ENCODE measurements around the gene SMDT1. TPM values are rescaled to one million over a fixed set of nuclear protein-coding genes. Genes with fewer than 3 reads are reported as not detected.
"Not testable (repeated sequence)": the region's sequence is repeated elsewhere in the genome, so short reads cannot be mapped to it uniquely, and the experiment has no call there.

The SMDT1 gene
- total RNA-seq, 1 experiment from 2014 or later: 12.6 TPM

DNA sequence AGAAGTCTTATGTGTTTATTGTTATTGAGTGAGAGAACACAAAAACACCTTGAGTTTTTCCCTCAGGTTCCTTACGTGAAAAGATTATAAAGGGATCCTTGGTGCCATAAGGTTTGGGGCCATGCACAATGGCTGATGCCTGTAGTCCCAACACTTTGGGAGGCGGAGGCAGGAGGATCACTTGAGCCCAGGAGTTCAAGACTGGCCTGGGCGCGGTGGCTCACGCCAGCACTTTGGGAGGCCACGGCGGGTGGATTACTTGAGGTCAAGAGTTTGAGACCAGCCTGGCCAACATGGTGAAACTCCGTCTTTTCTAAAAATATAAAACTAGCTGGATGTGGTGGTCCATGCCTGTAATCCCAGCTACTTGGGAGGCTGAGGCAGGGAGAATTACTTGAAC is 5.4 kb downstream of the SMDT1 start:
- H3K79me2 ChIP-seq (ENCODE audit: low read length): peaks cover 56% of the 10 kb centered on the region
- H3K4me1 ChIP-seq (ENCODE audit: low read length): peaks cover 17% of the 10 kb centered on the region
- peaks cover 45% of the 10 kb centered on the region for H3K36me3 ChIP-seq (ENCODE audit: insufficient read depth, low read length)

GRCh38 chr22:42086051-42086450 is 6.6 kb downstream of the SMDT1 start:
- peaks cover 45% of the 10 kb centered on the region for H3K36me3 ChIP-seq (ENCODE audit: insufficient read depth, low read length)
- no peak overlapping the region for H3K4me2 ChIP-seq (ENCODE audit: low read depth, low read length, poor library complexity, severe bottlenecking)
- H3K9me3 ChIP-seq (ENCODE audit: low read length): no peaks in the 10 kb centered on the region; the same call in 1 of the 2 replicates
- H3K79me2 ChIP-seq (ENCODE audit: low read length): peaks cover 47% of the 10 kb centered on the region
- no peak overlapping the region for H3K9ac ChIP-seq (ENCODE audit: low read length)
- no peak overlapping the region for H3K27ac ChIP-seq (ENCODE audit: low read length)
- H3K4me3 ChIP-seq (ENCODE audit: low read length): no peak overlapping the region
- H4K20me1 ChIP-seq (ENCODE audit: insufficient read depth, low read depth, low read length): no peaks in the 10 kb centered on the region
- no peak overlapping the region for H2AFZ ChIP-seq (ENCODE audit: low read length)
- peaks cover 12% of the 10 kb centered on the region for H3K4me1 ChIP-seq (ENCODE audit: low read length)
- no peaks in the 10 kb centered on the region for H3K27me3 ChIP-seq (ENCODE audit: low read length)
- DNase-seq: no peak
- H3K9me2 ChIP-seq (replicated peaks; ENCODE audit: insufficient read depth, low read length): no peaks in the 10 kb centered on the region

More for the DNA sequence above, 5.4 kb downstream of the SMDT1 start:
- Histone ChIP-seq H3K27me3 (ENCODE audit: low read length) (no peaks in the 10 kb centered on the region), H3K9me2 (replicated peaks; ENCODE audit: insufficient read depth, low read length) (no peaks in the 10 kb centered on the region), H3K27ac (ENCODE audit: low read length) (no peak overlapping the region), H2AFZ (ENCODE audit: low read length) (no peak overlapping the region), H3K4me2 (ENCODE audit: low read depth, low read length, poor library complexity, severe bottlenecking) (no peak overlapping the region), H3K4me3 (ENCODE audit: low read length) (no peak overlapping the region), H3K9me3 (ENCODE audit: low read length) (no peaks in the 10 kb centered on the region; the same call in 1 of the 2 replicates), H3K9ac (ENCODE audit: low read length) (no peak overlapping the region), H4K20me1 (ENCODE audit: insufficient read depth, low read depth, low read length) (no peaks in the 10 kb centered on the region)
- DNase-seq: no peak

GRCh38 chr22:42090596-42091454 is 11.3 kb downstream of the SMDT1 start, which contains the start of gene NDUFA6:
NDUFA6 (minus strand) TSS chr22:42090772; CDS start chr22:42090744, 28 bp downstream.
- Histone ChIP-seq H3K4me3 (ENCODE audit: low read length) (peak within 1 kb of the TSS; percentile 74), H2AFZ (ENCODE audit: low read length) (peak within 1 kb of the TSS; percentile 63; the same call in 1 of the 2 replicates)

DNA sequence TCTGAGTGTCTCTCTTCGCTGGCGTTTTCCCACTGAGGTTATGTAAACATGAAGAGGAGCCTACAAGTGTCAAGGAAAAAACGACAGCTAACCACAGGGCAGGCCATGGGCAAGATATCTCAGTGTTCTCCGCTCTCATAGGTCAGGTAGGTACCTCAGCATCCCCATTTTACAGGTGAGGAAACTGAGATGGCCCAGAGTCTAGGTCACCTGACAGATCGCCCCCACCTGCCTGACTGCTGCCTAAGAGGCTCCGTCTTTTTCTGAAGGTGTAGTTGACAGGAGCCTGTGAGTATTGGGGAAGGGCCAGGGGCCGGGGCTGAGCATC is 11.9 kb downstream of the SMDT1 start:
- Histone ChIP-seq H3K9me3 (ENCODE audit: low read length) (no peaks in the 10 kb centered on the region; the same call in 1 of the 2 replicates), H3K9me2 (replicated peaks; ENCODE audit: insufficient read depth, low read length) (no peaks in the 10 kb centered on the region), H3K4me2 (ENCODE audit: low read depth, low read length, poor library complexity, severe bottlenecking) (peak overlapping the region; percentile 75), H3K27me3 (ENCODE audit: low read length) (no peaks in the 10 kb centered on the region), H3K4me3 (ENCODE audit: low read length) (peak overlapping the region; percentile 65), H4K20me1 (ENCODE audit: insufficient read depth, low read depth, low read length) (no peaks in the 10 kb centered on the region), H3K27ac (ENCODE audit: low read length) (no peak overlapping the region), H3K36me3 (ENCODE audit: insufficient read depth, low read length) (peaks cover 18% of the 10 kb centered on the region), H2AFZ (ENCODE audit: low read length) (peak overlapping the region; percentile 63; the same call in 1 of the 2 replicates), H3K9ac (ENCODE audit: low read length) (peak overlapping the region; percentile 65), H3K79me2 (ENCODE audit: low read length) (peaks cover 22% of the 10 kb centered on the region), H3K4me1 (ENCODE audit: low read length) (peaks cover 18% of the 10 kb centered on the region)
- no peak for DNase-seq

More at GRCh38 chr22:42090596-42091454, 11.3 kb downstream of the SMDT1 start, which contains the start of gene NDUFA6:
- Histone ChIP-seq H3K79me2 (ENCODE audit: low read length) (peaks cover 26% of the 10 kb centered on the region), H3K4me2 (ENCODE audit: low read depth, low read length, poor library complexity, severe bottlenecking) (peak within 1 kb of the TSS; percentile 75), H3K27ac (ENCODE audit: low read length) (peak within 1 kb of the TSS; percentile 54), H3K9me3 (ENCODE audit: low read length) (no peaks in the 10 kb centered on the region; the same call in 1 of the 2 replicates), H4K20me1 (ENCODE audit: insufficient read depth, low read depth, low read length) (no peaks in the 10 kb centered on the region), H3K4me1 (ENCODE audit: low read length) (peaks cover 18% of the 10 kb centered on the region), H3K9ac (ENCODE audit: low read length) (peak within 1 kb of the TSS; percentile 82), H3K27me3 (ENCODE audit: low read length) (no peaks in the 10 kb centered on the region), H3K9me2 (replicated peaks; ENCODE audit: insufficient read depth, low read length) (no peaks in the 10 kb centered on the region), H3K36me3 (ENCODE audit: insufficient read depth, low read length) (peaks cover 24% of the 10 kb centered on the region)
- peak; percentile 99 for DNase-seq

DNA sequence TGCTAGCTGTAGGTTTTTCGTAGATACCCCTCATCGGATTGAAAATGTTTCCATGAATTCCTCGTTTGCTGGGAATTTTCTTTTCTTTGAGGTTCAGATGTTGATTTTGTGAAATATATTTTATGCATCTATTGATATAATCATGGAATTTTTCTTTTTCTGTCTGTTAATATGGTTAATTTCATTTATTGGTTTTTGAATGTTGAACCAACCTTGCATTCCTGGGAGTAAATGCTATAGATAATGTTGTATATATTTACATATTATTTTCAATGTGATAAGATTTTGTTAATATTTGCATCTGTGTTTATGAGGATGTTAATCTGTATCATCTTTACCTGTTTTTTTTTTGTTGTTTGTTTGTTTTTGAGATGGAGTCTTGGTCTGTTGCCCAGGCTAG is 21.7 kb downstream of the SMDT1 start:
- no peaks in the 10 kb centered on the region; the same call in 1 of the 2 replicates for H3K27me3 ChIP-seq (ENCODE audit: low read length)
- no peak for DNase-seq
- no peaks in the 10 kb centered on the region for H4K20me1 ChIP-seq (ENCODE audit: insufficient read depth, low read depth, low read length)
- H2AFZ ChIP-seq (ENCODE audit: low read length): no peak overlapping the region
- H3K27ac ChIP-seq (ENCODE audit: low read length): no peak overlapping the region
- H3K9me2 ChIP-seq (replicated peaks; ENCODE audit: insufficient read depth, low read length): no peaks in the 10 kb centered on the region
- H3K9ac ChIP-seq (ENCODE audit: low read length): no peak overlapping the region
- no peaks in the 10 kb centered on the region for H3K79me2 ChIP-seq (ENCODE audit: low read length)
- no peaks in the 10 kb centered on the region for H3K4me1 ChIP-seq (ENCODE audit: low read length)
- peaks cover 29% of the 10 kb centered on the region for H3K9me3 ChIP-seq (ENCODE audit: low read length)
- H3K36me3 ChIP-seq (ENCODE audit: insufficient read depth, low read length): peaks cover 3% of the 10 kb centered on the region; the same call in 1 of the 2 replicates
- H3K4me2 ChIP-seq (ENCODE audit: low read depth, low read length, poor library complexity, severe bottlenecking): no peak overlapping the region
- H3K4me3 ChIP-seq (ENCODE audit: low read length): no peak overlapping the region

- H3K9me3 ChIP-seq (ENCODE audit: low read length): peaks cover 29% of the 10 kb centered on the region
- H3K36me3 ChIP-seq (ENCODE audit: insufficient read depth, low read length); H3K27me3 ChIP-seq (ENCODE audit: low read length); H3K27ac ChIP-seq (ENCODE audit: low read length); H3K79me2 ChIP-seq (ENCODE audit: low read length); H4K20me1 ChIP-seq (ENCODE audit: insufficient read depth, low read depth, low read length); H2AFZ ChIP-seq (ENCODE audit: low read length); H3K9me2 ChIP-seq (replicated peaks; ENCODE audit: insufficient read depth, low read length); H3K9ac ChIP-seq (ENCODE audit: low read length); H3K4me3 ChIP-seq (ENCODE audit: low read length); H3K4me2 ChIP-seq (ENCODE audit: low read depth, low read length, poor library complexity, severe bottlenecking); H3K4me1 ChIP-seq (ENCODE audit: low read length); DNase-seq: not testable (repeated sequence)
Observed at GRCh38 chr22:42104332-42104860, 24.9 kb downstream of the SMDT1 start.

GRCh38 chr22:42108848-42109247 is 29.3 kb downstream of the SMDT1 start:
- H3K79me2 ChIP-seq (ENCODE audit: low read length): no peaks in the 10 kb centered on the region
- peaks cover 10% of the 10 kb centered on the region; the same call in 1 of the 2 replicates for H3K9me3 ChIP-seq (ENCODE audit: low read length)
- peaks cover 3% of the 10 kb centered on the region; the same call in 1 of the 2 replicates for H3K36me3 ChIP-seq (ENCODE audit: insufficient read depth, low read length)
- H2AFZ ChIP-seq (ENCODE audit: low read length): no peak overlapping the region
- no peak overlapping the region for H3K27ac ChIP-seq (ENCODE audit: low read length)
- H3K4me3 ChIP-seq (ENCODE audit: low read length): no peak overlapping the region
- no peaks in the 10 kb centered on the region for H4K20me1 ChIP-seq (ENCODE audit: insufficient read depth, low read depth, low read length)
- H3K4me2 ChIP-seq (ENCODE audit: low read depth, low read length, poor library complexity, severe bottlenecking): no peak overlapping the region
- H3K27me3 ChIP-seq (ENCODE audit: low read length): no peaks in the 10 kb centered on the region; the same call in 1 of the 2 replicates
- no peak overlapping the region for H3K9ac ChIP-seq (ENCODE audit: low read length)
- H3K9me2 ChIP-seq (replicated peaks; ENCODE audit: insufficient read depth, low read length): no peaks in the 10 kb centered on the region
- no peaks in the 10 kb centered on the region for H3K4me1 ChIP-seq (ENCODE audit: low read length)
- DNase-seq: no peak

DNA sequence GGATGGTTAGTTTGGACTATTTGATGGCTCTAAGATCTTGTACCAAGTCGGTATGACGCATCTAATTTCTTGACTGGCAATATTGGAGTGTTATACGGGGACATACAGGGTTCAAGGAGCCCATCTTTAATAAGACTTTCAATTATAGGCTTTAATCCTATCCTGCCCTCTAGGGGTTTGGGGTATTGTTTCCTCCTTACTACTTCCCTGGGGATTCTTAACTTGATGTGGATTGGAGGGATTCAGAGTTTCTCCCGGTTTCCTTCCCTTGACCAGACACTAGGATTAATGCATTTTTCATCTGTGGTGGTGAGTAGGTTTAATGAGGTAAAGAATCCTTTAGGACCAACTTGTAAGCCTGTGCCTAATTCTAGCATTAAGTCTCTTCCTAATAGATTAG is 32.3 kb downstream of the SMDT1 start:
- no peak overlapping the region for H3K27ac ChIP-seq (ENCODE audit: low read length)
- H3K4me1 ChIP-seq (ENCODE audit: low read length): no peaks in the 10 kb centered on the region
- no peak for DNase-seq
- H3K9me3 ChIP-seq (ENCODE audit: low read length): peaks cover 10% of the 10 kb centered on the region; the same call in 1 of the 2 replicates
- H2AFZ ChIP-seq (ENCODE audit: low read length): no peak overlapping the region
- H3K79me2 ChIP-seq (ENCODE audit: low read length): no peaks in the 10 kb centered on the region
- no peaks in the 10 kb centered on the region for H3K9me2 ChIP-seq (replicated peaks; ENCODE audit: insufficient read depth, low read length)
- no peaks in the 10 kb centered on the region for H3K27me3 ChIP-seq (ENCODE audit: low read length)
- H3K4me2 ChIP-seq (ENCODE audit: low read depth, low read length, poor library complexity, severe bottlenecking): no peak overlapping the region
- no peak overlapping the region for H3K9ac ChIP-seq (ENCODE audit: low read length)
- no peak overlapping the region for H3K4me3 ChIP-seq (ENCODE audit: low read length)
- H3K36me3 ChIP-seq (ENCODE audit: insufficient read depth, low read length): no peaks in the 10 kb centered on the region
- no peaks in the 10 kb centered on the region for H4K20me1 ChIP-seq (ENCODE audit: insufficient read depth, low read depth, low read length)

All from Karpas-422 (cell line).